HT-29 (cell line): ENCODE data around the gene B4GALNT4. TPM values are rescaled to one million over a fixed set of nuclear protein-coding genes. Genes with fewer than 3 reads are reported as not detected.
"Not testable (repeated sequence)": the region's sequence is repeated elsewhere in the genome, so short reads cannot be mapped to it uniquely, and the experiment has no call there.

Experiments
- DNase-seq: peaks from one replicate; pipeline ENCODE4 v3.0.0-alpha.2; 2015; ENCODE audit warnings: low spot score
- total RNA-seq: library from RNA; depleted of rRNA; stranded (reverse); fragments of >200 nt; shearing (Covaris generic); gene quantifications from 2 replicates; pipeline ENCODE4 v1.2.3, GENCODE V29; 2014; rRNA removed

B4GALNT4 gene
- total RNA-seq, 1 experiment from 2014 or later, result not detected

GRCh38 chr11:419248-420005, 50.1 kb downstream of the B4GALNT4 start:
- DNase-seq, result peak; percentile 0

- DNase-seq, result peak; percentile 0
Measured at GRCh38 chr11:420054-420910, 51.0 kb downstream of the B4GALNT4 start.

GRCh38 chr11:420911-421321, 51.6 kb downstream of the B4GALNT4 start:
- peak; percentile 0 for DNase-seq

- peak; percentile 1 for DNase-seq
Measured at GRCh38 chr11:422249-422656, 53.0 kb downstream of the B4GALNT4 start.

GRCh38 chr11:424232-424631, 54.9 kb downstream of the B4GALNT4 start:
- DNase-seq, result no peak

GRCh38 chr11:424766-425165, 55.5 kb downstream of the B4GALNT4 start:
- DNase-seq, result not testable (repeated sequence)

GRCh38 chr11:425301-425700, 56.0 kb downstream of the B4GALNT4 start:
- DNase-seq, result no peak

- no peak for DNase-seq
Measured at GRCh38 chr11:426851-427250, 57.6 kb downstream of the B4GALNT4 start.

- no peak for DNase-seq
Measured at GRCh38 chr11:428295-428694, 59.0 kb downstream of the B4GALNT4 start.

GRCh38 chr11:429391-429790, 60.1 kb downstream of the B4GALNT4 start:
- no peak for DNase-seq

- no peak for DNase-seq
Measured at GRCh38 chr11:429931-430456, 60.7 kb downstream of the B4GALNT4 start.

Other genes starting within 250 kb of the B4GALNT4 start
- gene SCGB1C1, start 176.4 kb upstream of the B4GALNT4 start, total RNA-seq, result not detected in 2 replicates
- gene BET1L, start 162.1 kb upstream of the B4GALNT4 start, total RNA-seq, result 45.6 and 47.9 TPM in 2 replicates
- gene RIC8A, start 161.8 kb upstream of the B4GALNT4 start, total RNA-seq, result 253 and 283 TPM in 2 replicates
- gene SIRT3, start 133.2 kb upstream of the B4GALNT4 start, total RNA-seq, result 8.6 and 11.5 TPM in 2 replicates
- gene PSMD13, start 132.5 kb upstream of the B4GALNT4 start, total RNA-seq, result 235 TPM in 2 replicates
- not detected in 2 replicates for gene NLRP6, start 91.1 kb upstream of the B4GALNT4 start, total RNA-seq
- gene PGGHG, start 80.4 kb upstream of the B4GALNT4 start, total RNA-seq, result 175 and 194 TPM in 2 replicates
- not detected in 2 replicates for gene IFITM5, start 70.0 kb upstream of the B4GALNT4 start, total RNA-seq
- 31.2 and 32.3 TPM in 2 replicates for gene IFITM2, start 61.7 kb upstream of the B4GALNT4 start, total RNA-seq
- gene IFITM1, start 55.5 kb upstream of the B4GALNT4 start, total RNA-seq, result 6.8 and 7.6 TPM in 2 replicates
- gene IFITM3, start 48.6 kb upstream of the B4GALNT4 start, total RNA-seq, result 10.6 and 30.1 TPM in 2 replicates
- gene PKP3, start 24.7 kb downstream of the B4GALNT4 start, total RNA-seq, result 284 and 306 TPM in 2 replicates
- gene SIGIRR, start 45.5 kb downstream of the B4GALNT4 start, total RNA-seq, result 295 and 312 TPM in 2 replicates
- 63.7 and 94.0 TPM in 2 replicates for gene ANO9, start 72.5 kb downstream of the B4GALNT4 start, total RNA-seq
- gene PTDSS2, start 80.8 kb downstream of the B4GALNT4 start, total RNA-seq, result 56.6 and 63.4 TPM in 2 replicates
- gene RNH1, start 137.7 kb downstream of the B4GALNT4 start, total RNA-seq, result 470 and 513 TPM in 2 replicates
- gene HRAS, start 166.1 kb downstream of the B4GALNT4 start, total RNA-seq, result 217 and 259 TPM in 2 replicates
- gene LRRC56, start 168.0 kb downstream of the B4GALNT4 start, total RNA-seq, result 8.1 and 10.0 TPM in 2 replicates
- 5.3 and 6.9 TPM in 2 replicates for gene LMNTD2, start 191.2 kb downstream of the B4GALNT4 start, total RNA-seq
- gene RASSF7, start 191.5 kb downstream of the B4GALNT4 start, total RNA-seq, result 515 and 552 TPM in 2 replicates
- 75.3 and 82.0 TPM in 2 replicates for gene PHRF1, start 207.0 kb downstream of the B4GALNT4 start, total RNA-seq
- gene IRF7, start 246.5 kb downstream of the B4GALNT4 start, total RNA-seq, result 263 and 329 TPM in 2 replicates